HL-60 (cell line): ENCODE data around the gene OSBPL10.

Experiments used
- DNase-seq, 2 experiments: peaks; one replicate each; pipeline ENCODE4 v3.0.0-alpha.2; 2010 to 2020; ENCODE audit warnings: low read depth in 1 of 2, low spot score in 1 of 2
- H3K27ac ChIP-seq: fragments of 250-450 bp; sonication (Bioruptor Pico); replicated peaks from 2 replicates; pipeline ENCODE4 v1.5.1; 2020; ENCODE audit warnings: mild to moderate bottlenecking, moderate library complexity
- H3K27me3 ChIP-seq: fragments of 250-450 bp; sonication (Bioruptor Pico); 2 replicates; pipeline ENCODE4 v1.5.1; 2021; ENCODE audit warnings: mild to moderate bottlenecking, moderate library complexity; ENCODE audit not compliant: insufficient read depth, poor library complexity, severe bottlenecking
- H3K4me3 ChIP-seq: replicated peaks from 2 replicates; pipeline ENCODE4 v1.5.1; 2011; ENCODE audit warnings: mild to moderate bottlenecking, control low read depth, low read length; ENCODE audit not compliant: insufficient read depth
- CTCF ChIP-seq: IDR thresholded peaks from one replicate; pipeline ENCODE4 v1.5.1; 2011; ENCODE audit warnings: low read length, control low read depth, inconsistent platforms; ENCODE audit not compliant: insufficient read depth
- GABPA ChIP-seq: IDR thresholded peaks from 2 replicates; pipeline ENCODE4 v1.6.1; 2012; ENCODE audit warnings: low read depth
- POLR2AphosphoS5 ChIP-seq: IDR thresholded peaks from 2 replicates; pipeline ENCODE4 v1.6.1; 2012; ENCODE audit warnings: low read depth
- SPI1 ChIP-seq: IDR thresholded peaks from 2 replicates; pipeline ENCODE4 v1.6.1; 2012; ENCODE audit warnings: low read depth, mild to moderate bottlenecking, borderline replicate concordance
- TF ChIP-seq, protein P1 (sequence below): IDR thresholded peaks from 2 replicates; pipeline ENCODE4 v1.6.1; 2012; ENCODE audit warnings: low read depth; ENCODE audit not compliant: insufficient replicate concordance

Gene OSBPL10

GRCh38 chr3:31841515-31841914 lies 139.5 kb downstream of the OSBPL10 start:
- Histone ChIP-seq H3K27me3 (no peaks in the 10 kb centered on the region), H3K27ac (no peak overlapping the region), H3K4me3 (no peak overlapping the region)
- TF ChIP-seq CTCF (no peak), POLR2AphosphoS5 (no peak), GABPA (no peak), SPI1 (no peak)
- TF ChIP-seq, protein P1, sequence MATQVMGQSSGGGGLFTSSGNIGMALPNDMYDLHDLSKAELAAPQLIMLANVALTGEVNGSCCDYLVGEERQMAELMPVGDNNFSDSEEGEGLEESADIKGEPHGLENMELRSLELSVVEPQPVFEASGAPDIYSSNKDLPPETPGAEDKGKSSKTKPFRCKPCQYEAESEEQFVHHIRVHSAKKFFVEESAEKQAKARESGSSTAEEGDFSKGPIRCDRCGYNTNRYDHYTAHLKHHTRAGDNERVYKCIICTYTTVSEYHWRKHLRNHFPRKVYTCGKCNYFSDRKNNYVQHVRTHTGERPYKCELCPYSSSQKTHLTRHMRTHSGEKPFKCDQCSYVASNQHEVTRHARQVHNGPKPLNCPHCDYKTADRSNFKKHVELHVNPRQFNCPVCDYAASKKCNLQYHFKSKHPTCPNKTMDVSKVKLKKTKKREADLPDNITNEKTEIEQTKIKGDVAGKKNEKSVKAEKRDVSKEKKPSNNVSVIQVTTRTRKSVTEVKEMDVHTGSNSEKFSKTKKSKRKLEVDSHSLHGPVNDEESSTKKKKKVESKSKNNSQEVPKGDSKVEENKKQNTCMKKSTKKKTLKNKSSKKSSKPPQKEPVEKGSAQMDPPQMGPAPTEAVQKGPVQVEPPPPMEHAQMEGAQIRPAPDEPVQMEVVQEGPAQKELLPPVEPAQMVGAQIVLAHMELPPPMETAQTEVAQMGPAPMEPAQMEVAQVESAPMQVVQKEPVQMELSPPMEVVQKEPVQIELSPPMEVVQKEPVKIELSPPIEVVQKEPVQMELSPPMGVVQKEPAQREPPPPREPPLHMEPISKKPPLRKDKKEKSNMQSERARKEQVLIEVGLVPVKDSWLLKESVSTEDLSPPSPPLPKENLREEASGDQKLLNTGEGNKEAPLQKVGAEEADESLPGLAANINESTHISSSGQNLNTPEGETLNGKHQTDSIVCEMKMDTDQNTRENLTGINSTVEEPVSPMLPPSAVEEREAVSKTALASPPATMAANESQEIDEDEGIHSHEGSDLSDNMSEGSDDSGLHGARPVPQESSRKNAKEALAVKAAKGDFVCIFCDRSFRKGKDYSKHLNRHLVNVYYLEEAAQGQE = no peak
- DNase-seq = no peak

GRCh38 chr3:31840252-31840651 lies 140.8 kb downstream of the OSBPL10 start:
- Histone ChIP-seq H3K27me3 (no peaks in the 10 kb centered on the region), H3K4me3 (no peak overlapping the region), H3K27ac (no peak overlapping the region)
- TF ChIP-seq, protein P1 = no peak
- TF ChIP-seq SPI1 = no peak
- TF ChIP-seq CTCF = no peak
- no peak for TF ChIP-seq POLR2AphosphoS5
- no peak for TF ChIP-seq GABPA
- DNase-seq = no peak

DNA sequence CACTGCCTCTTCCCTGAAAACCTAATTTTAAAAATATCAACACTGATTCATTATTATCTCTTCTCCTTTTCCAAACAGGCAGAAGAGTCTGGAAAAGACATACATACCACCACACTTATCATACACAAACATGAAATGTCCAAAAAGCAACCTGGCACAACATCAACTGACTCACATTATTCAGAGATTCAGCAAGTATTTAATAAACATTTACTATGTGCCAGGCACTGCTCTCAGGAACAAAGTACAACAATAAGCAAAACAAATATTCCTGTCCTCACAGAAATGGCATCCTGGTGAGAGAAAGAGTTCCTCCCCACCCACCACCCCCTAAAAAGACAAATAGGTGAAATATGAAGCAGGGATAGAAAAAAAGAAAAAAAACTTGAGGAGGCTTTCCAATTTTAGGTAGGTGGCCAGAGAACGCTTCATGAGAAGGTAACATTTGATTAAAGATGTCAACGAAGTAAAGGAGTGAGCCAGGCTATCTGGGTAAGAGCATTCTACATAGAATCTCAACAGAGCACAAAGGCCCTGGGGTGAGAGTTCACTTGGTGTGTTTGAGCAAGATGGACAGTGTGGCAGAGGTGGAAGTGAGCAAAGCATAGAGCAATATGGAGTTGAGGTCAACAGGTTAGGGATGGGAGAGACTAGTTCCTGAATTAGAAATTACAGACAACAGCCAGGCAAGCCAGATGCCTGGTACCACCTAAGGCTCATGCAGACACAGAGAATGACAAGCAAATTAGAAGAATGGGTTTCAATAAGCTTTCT lies 141.7 kb downstream of the OSBPL10 start:
- no peak for DNase-seq
- H3K4me3 ChIP-seq = no peak overlapping the region
- TF ChIP-seq, protein P1 = no peak
- H3K27ac ChIP-seq = no peak overlapping the region
- no peaks in the 10 kb centered on the region for H3K27me3 ChIP-seq
